ACC112 (cell line): ENCODE measurements around the gene EXD3.

ENCODE experiments used
- H2AFZ ChIP-seq: fragments of 200-600 bp; sonication (generic); one replicate; pipeline ENCODE4 v1.6.0; 2017; ENCODE audit warnings: antibody characterized with exemption, low read length; ENCODE audit not compliant: unreplicated experiment
- H3K27ac ChIP-seq: fragments of 200-600 bp; sonication (generic); 2 replicates; pipeline ENCODE4 v1.5.1; 2014; ENCODE audit warnings: low read depth, mild to moderate bottlenecking, antibody characterized with exemption, low read length, moderate library complexity
- H3K27me3 ChIP-seq: fragments of 200-600 bp; sonication (generic); 2 replicates; pipeline ENCODE4 v1.6.1; 2014; ENCODE audit warnings: mild to moderate bottlenecking, antibody characterized with exemption, low read length, moderate library complexity, mixed read lengths; ENCODE audit not compliant: insufficient read depth
- H3K36me3 ChIP-seq: fragments of 200-600 bp; sonication (generic); 2 replicates; pipeline ENCODE4 v1.6.1; 2016; ENCODE audit warnings: mild to moderate bottlenecking, antibody characterized with exemption, low read length, moderate library complexity, mixed read lengths; ENCODE audit not compliant: insufficient read depth
- H3K4me1 ChIP-seq: fragments of 200-600 bp; sonication (generic); one replicate; pipeline ENCODE4 v1.6.1; 2016; ENCODE audit warnings: low read length, mixed read lengths; ENCODE audit not compliant: insufficient read depth, unreplicated experiment, control insufficient read depth
- H3K4me3 ChIP-seq: fragments of 200-600 bp; sonication (generic); 2 replicates; pipeline ENCODE4 v1.5.1; 2014; ENCODE audit warnings: mild to moderate bottlenecking, low read depth, low read length
- H3K79me2 ChIP-seq: fragments of 200-600 bp; sonication (generic); one replicate; pipeline ENCODE4 v1.6.0; 2016; ENCODE audit warnings: low read length; ENCODE audit not compliant: control insufficient read depth, unreplicated experiment, insufficient read depth

EXD3 gene

DNA sequence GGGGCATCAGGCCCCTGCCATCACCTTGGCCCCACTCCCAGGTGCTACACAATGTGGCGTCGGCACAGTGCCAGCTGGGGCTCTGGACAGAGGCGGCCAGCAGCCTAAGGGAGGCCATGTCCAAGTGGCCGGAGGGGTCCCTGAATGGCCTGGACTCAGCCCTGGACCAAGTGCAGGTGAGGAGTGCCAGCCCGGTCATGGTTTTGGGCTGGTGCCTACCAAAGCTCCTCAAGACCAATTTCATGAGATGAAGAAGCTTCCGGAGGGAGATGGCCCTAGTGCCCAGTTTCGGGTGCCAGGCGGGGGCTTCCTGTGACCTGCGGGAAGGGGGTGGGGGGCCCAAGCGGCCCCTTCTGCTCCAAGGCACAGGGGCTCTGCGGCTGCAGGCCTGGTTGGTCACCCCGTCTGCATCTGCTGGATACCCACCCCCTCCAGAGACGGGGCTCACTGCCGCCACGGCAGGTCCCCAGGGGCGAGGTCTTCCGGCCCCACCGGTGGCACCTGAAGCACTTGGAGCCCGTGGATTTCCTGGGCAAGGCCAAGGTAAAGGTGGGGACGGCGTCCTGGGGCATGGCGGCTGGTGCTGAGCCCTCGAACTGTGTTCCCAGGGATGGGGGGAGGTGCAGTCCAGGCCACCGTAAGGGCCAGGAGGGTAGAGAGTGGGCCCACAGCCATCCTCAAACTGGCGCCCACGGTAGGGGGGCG lies 6.0 kb upstream of the EXD3 start:
- Histone ChIP-seq H3K4me3 (no peak overlapping the region), H3K27me3 (no peaks in the 10 kb centered on the region), H3K4me1 (no peaks in the 10 kb centered on the region), H3K27ac (no peak overlapping the region), H2AFZ (no peak overlapping the region), H3K79me2 (no peaks in the 10 kb centered on the region), H3K36me3 (no peaks in the 10 kb centered on the region)

DNA sequence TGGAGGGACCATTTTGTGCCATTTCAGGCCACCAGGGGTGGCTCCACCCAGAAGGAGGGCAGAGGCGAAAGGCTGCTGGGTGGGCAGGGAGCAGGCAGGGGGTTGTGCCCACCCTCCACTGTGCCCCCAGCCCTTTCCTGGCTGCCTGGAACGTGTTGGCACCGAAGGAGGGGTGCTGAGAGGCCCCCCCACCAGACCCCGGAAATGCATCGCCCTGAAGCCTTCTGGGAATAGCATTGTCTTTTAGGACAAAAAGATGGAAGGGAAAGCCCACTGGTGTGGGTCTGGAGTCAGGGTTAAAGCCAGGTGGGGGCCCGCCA lies 5.3 kb upstream of the EXD3 start:
- Histone ChIP-seq H3K4me1 (no peaks in the 10 kb centered on the region), H3K4me3 (no peak overlapping the region), H3K36me3 (no peaks in the 10 kb centered on the region), H2AFZ (no peak overlapping the region), H3K79me2 (no peaks in the 10 kb centered on the region), H3K27me3 (no peaks in the 10 kb centered on the region), H3K27ac (no peak overlapping the region)

DNA sequence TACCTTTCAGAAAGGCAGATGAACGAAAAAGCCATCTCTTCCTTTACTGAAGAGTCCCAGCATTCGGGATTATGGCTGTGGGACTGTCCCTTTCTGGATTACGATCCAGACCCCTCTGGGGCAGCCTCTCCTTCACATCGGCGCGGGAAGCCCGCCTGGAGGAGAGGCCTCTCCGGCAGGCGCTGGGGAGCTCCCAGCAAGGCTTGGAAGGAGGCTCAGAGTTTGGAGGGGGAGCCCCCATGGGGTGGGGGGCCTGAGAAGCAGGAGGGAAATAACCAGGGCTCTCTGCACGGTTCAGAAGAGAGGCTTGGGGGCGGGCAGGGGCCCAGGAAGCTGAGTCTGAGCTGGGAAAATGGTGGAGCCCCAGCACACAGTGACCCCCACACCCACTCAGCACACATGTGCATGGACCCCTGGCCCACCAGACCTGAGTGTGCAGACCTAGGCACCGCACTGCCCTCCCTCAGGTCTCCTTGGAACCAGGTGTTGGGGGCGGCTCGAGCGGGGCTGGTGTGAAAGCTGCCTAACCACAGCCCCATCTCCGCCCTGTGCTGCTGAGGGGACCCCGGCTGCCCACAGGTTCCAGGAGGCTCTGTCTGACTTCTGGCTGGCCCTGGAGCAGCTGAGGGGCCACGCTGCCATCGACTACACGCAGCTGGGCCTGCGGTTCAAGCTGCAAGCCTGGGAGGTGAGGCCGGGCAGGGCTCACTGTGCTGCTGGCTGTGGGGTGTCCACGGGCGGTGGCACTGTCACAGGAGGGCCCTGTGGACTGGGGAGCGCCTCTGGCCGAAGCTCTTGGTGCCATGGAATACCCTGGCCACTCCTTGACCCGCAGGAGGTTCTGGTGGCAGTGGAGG lies 4.7 kb upstream of the EXD3 start:
- no peaks in the 10 kb centered on the region for H3K36me3 ChIP-seq
- H2AFZ ChIP-seq, result no peak overlapping the region
- H3K4me1 ChIP-seq, result no peaks in the 10 kb centered on the region
- H3K27ac ChIP-seq, result no peak overlapping the region
- H3K4me3 ChIP-seq, result no peak overlapping the region
- H3K27me3 ChIP-seq, result no peaks in the 10 kb centered on the region
- H3K79me2 ChIP-seq, result no peaks in the 10 kb centered on the region

DNA sequence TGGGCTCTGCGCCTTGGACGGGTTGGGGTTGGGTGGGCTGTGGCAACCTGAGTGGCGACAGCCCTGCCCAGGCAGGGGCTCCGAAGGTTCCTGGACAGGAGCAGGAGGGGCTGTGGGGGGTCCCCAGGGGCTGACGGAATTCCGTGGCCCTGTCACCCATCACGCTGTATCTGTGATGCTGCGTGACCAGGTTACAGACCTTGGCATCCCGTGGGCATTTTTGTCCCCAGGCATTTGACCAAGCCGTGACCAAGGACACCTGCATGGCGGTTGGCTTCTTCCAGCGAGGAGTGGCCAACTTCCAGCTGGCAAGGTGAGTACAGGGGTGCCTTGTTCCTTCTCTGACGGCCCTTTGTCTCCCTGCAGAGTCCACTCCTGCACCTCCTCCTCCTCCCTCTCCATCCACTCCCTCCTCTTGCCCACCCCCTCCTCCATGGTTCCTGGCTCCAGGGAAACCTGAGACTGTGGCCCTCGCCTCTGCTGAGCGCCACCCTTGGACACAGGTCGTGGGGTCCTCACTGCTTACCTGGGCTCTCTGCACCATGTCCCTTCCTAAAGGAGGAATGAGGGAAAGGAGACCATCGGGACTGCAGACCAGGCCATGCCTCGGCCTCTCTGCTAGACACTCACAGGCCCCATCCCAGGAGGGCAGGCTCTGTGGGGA lies 3.2 kb upstream of the EXD3 start:
- no peaks in the 10 kb centered on the region for H3K36me3 ChIP-seq
- H2AFZ ChIP-seq, result no peak overlapping the region
- no peaks in the 10 kb centered on the region for H3K4me1 ChIP-seq
- H3K27me3 ChIP-seq, result no peaks in the 10 kb centered on the region
- no peak overlapping the region for H3K4me3 ChIP-seq
- H3K27ac ChIP-seq, result no peak overlapping the region
- peaks cover 10% of the 10 kb centered on the region for H3K79me2 ChIP-seq

DNA sequence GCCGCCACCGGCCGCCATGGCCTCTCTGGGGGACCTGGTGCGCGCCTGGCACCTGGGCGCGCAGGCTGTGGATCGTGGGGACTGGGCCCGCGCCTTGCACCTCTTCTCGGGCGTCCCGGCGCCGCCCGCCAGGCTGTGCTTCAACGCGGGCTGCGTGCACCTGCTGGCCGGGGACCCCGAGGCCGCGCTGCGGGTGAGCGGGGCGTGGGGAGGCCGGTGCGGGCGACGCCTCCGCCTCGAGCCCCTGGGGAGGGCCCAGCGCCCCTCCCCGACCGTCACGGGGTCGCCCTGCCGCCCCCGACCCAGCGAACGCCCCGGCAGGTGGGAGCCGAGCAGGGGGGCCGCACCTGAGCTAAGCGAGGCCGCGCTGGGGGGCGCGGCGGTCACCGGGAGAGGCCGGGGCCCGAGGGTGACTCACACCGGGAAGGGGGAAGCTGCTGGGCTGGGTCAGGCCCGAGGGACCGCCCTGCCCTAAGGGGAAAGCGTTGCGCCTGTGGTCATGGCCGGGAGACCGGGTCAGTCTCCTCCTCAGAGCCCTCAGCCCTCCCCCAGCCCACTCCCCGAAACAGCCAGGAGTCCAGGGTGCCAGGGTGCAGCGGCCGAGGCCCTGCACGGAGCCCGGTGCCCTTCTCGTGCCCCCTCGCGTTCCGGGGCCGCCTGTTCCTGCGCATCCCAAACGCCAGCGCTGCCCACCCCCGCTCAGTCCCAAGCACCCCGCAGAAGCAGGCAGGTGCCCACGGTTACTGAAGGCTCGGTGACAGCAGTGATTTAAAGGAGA lies 741 bp upstream of the EXD3 start:
- H3K4me1 ChIP-seq, result no peaks in the 10 kb centered on the region
- H3K79me2 ChIP-seq, result peaks cover 18% of the 10 kb centered on the region
- H3K4me3 ChIP-seq, result peak overlapping the region; percentile 68
- H3K27ac ChIP-seq, result no peak overlapping the region
- H3K27me3 ChIP-seq, result no peaks in the 10 kb centered on the region
- H3K36me3 ChIP-seq, result no peaks in the 10 kb centered on the region
- peak overlapping the region; percentile 80 for H2AFZ ChIP-seq

DNA sequence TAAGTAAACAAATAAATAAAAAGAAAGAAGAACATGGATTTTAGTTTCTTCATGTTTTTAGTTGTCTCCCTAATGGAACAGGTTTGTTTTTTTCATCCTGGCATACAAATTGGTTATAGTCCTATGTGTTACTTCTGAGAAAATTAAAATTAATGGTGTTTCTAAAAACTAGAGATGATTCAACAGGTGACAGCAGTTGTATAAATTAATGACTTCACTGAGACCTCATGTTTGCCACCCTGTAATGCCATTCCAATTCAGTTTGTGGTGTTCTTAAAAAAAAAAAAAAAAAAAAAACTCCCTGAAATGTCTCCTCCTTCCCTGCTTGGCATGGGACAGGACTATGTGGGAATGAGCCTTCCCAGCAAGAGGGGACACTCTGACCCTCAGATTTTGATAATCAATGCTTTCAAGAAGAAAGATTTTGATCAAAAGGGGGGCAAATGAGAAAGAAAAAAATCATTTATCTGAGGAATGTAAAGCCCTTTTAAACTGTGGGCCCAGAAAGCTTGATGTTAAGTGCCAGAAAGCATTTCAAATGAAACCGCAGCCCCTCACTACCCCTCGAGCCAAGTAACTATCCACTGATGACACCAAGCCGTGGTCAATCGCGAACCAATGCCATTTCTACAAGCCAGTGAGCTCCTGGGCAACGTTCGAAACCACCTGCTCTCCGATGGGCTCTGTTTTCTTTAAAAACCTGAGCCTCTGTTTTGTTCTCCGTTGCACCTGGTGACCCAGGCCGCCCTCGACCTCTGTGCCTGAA lies 941 bp downstream of the EXD3 start:
- Histone ChIP-seq H3K4me3 (peak overlapping the region; percentile 82), H3K27ac (no peak overlapping the region), H3K36me3 (no peaks in the 10 kb centered on the region), H2AFZ (peak overlapping the region; percentile 39), H3K79me2 (peaks cover 18% of the 10 kb centered on the region), H3K27me3 (no peaks in the 10 kb centered on the region), H3K4me1 (no peaks in the 10 kb centered on the region)

DNA sequence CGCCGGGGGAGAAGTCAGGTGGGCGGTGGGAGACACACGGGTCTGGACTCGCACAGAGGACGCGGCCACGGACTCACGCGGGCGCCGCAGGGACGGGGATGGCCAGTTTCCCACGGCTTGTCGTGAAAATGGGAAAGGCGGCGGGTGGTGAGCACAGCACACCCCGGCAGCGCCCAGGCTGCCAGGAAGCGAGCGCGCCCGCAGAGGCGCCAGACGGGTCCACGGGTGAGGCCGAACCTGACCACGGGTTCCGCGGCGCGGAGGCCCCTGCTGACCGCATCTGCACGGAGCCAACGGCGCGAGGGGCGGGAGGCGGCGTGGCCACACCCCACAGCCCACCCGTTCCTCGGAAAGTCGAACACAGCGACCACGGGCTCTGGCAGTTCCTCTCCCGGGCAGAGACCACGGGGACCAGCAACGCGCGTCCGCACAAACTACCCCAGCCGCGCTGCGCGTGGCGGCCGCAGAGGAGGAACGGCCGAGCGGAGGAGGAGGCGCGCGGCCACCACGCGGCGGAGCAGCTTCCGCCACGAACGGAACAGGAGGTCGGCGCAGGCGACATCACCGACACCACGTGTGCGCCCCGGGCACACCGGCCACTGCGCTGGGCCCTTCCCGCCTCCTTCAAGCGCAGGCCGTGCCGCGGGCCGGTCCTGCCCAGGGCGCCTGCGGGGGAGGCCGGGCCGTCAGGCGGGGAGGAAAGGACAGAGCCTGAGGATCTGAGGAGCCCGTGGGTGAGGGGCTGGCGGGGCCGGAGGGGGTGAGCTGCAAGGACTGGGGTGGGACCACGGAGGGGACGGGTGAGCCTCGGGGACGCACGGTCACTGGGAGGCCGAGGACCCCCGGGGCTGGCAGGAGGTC lies 5.6 kb downstream of the EXD3 start:
- Histone ChIP-seq H3K79me2 (peaks cover 18% of the 10 kb centered on the region), H3K36me3 (no peaks in the 10 kb centered on the region)

DNA sequence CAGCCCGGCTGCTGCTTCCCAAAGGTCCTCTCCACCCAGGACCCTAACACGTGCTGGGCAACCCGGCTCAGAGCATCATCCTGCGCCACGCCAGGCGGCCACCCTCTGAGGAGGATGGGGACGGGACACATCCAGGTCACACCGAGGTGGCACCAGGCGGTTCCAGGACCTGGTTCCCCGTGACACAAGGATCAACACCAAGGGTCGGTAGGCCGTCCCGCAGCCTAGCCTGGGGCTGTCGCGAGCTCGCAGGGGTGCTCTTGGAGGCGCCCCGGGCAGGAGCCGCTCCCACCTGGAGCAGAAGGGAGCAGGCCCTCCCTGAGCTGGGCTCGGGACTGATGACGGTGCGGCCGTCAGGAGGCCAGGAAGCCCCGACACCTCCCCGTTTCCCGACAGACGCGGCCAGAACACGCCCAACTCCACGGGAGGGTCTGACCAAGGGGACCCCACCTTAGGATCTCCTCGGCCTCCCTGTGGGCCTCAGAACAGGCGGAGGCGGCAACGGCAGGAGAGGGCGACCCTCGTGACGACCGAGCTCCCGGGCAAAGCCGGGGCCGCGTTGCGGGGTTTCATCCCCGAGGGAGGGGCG lies 6.3 kb downstream of the EXD3 start:
- Histone ChIP-seq H3K79me2 (peaks cover 12% of the 10 kb centered on the region), H3K4me1 (peaks cover 12% of the 10 kb centered on the region), H3K4me3 (no peak overlapping the region), H3K36me3 (no peaks in the 10 kb centered on the region), H2AFZ (no peak overlapping the region), H3K27ac (no peak overlapping the region), H3K27me3 (no peaks in the 10 kb centered on the region)

More for the DNA sequence above, 5.6 kb downstream of the EXD3 start:
- peaks cover 6% of the 10 kb centered on the region for H3K4me1 ChIP-seq
- no peak overlapping the region for H3K27ac ChIP-seq
- H2AFZ ChIP-seq, result no peak overlapping the region
- no peak overlapping the region; the same call in 1 of the 2 replicates for H3K4me3 ChIP-seq
- H3K27me3 ChIP-seq, result no peaks in the 10 kb centered on the region

DNA sequence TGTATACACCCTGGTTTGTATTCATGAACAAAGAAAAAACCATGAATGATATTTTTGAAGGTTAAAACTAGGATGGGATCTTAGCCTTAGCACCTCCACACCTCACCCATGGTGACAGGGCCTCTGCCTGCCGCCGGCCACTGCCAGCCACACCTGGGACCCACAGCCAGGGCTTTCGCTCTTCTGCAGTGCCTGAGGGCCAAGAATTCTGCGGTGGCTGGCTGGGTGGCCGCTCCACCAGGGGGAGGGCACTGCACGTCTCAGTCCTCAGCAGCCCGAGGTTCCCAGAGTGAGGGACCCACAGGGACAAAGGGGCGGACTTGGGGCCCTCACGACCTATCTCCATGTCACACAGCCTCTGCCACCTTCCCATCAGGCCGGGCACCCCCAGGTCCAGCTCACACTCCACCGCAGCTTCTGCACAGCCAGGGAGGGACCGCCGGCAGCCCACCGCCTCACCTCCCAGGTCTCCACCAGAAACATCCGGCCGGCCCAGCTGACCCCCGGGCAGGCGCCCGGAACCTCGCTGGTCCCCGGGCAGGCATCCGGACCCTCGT lies 6.9 kb downstream of the EXD3 start:
- H3K27me3 ChIP-seq, result no peaks in the 10 kb centered on the region
- H3K79me2 ChIP-seq, result peaks cover 7% of the 10 kb centered on the region
- peaks cover 16% of the 10 kb centered on the region for H3K4me1 ChIP-seq
- no peak overlapping the region for H3K27ac ChIP-seq
- no peak overlapping the region for H2AFZ ChIP-seq
- no peaks in the 10 kb centered on the region for H3K36me3 ChIP-seq
- H3K4me3 ChIP-seq, result no peak overlapping the region
